ENCODE measurements around the gene UGT3A2.

The UGT3A2 gene

GRCh38 chr5:36049949-36050348 is 16.7 kb downstream of the UGT3A2 start:
- H3K36me3 ChIP-seq (ENCODE audit: insufficient read depth, low read length), result no peaks in the 10 kb centered on the region
- H3K4me2 ChIP-seq (ENCODE audit: low read depth, low read length, poor library complexity, severe bottlenecking), result no peak overlapping the region
- 0 out of 2 replicates have a peak, but pooled peaks cover 4% of the 10 kb centered on the region for H3F3A ChIP-seq (ENCODE audit: low read depth)
- H4K20me1 ChIP-seq (ENCODE audit: insufficient read depth, low read length, poor library complexity, severe bottlenecking), result no peaks in the 10 kb centered on the region
- H3K9me3 ChIP-seq (ENCODE audit: insufficient read depth, low read depth, low read length), result no peaks in the 10 kb centered on the region
- no peaks in the 10 kb centered on the region for H3K79me2 ChIP-seq (ENCODE audit: insufficient read depth, low read length)
- H3K4me3 ChIP-seq (ENCODE audit: low read length, poor library complexity, severe bottlenecking), result no peak overlapping the region
- H3K9ac ChIP-seq (ENCODE audit: low read depth, low read length, poor library complexity, severe bottlenecking), result no peak overlapping the region
- H3K27me3 ChIP-seq (ENCODE audit: insufficient read depth, low read length, poor library complexity, severe bottlenecking), result no peaks in the 10 kb centered on the region
- TF ChIP-seq CTCF (conservative IDR thresholded peaks at IDR 0.05; ENCODE audit: low read length), result no peak
- TF ChIP-seq EZH2phosphoT487 (IDR thresholded peaks at IDR 0.05; ENCODE audit: borderline replicate concordance), result no peak
- peaks cover 41% of the 10 kb centered on the region for H3K4me1 ChIP-seq (ENCODE audit: insufficient read depth, low read length, poor library complexity, severe bottlenecking)
- H3K9me2 ChIP-seq (replicated peaks; ENCODE audit: low read depth, low read length), result no peaks in the 10 kb centered on the region
- no peak overlapping the region for H2AFZ ChIP-seq (ENCODE audit: low read length)

- H3K4me3 ChIP-seq (ENCODE audit: low read length, poor library complexity, severe bottlenecking), result no peak overlapping the region
- H3K9me3 ChIP-seq (ENCODE audit: insufficient read depth, low read depth, low read length), result no peaks in the 10 kb centered on the region
- H3K27me3 ChIP-seq (ENCODE audit: insufficient read depth, low read length, poor library complexity, severe bottlenecking), result no peaks in the 10 kb centered on the region
- H2AFZ ChIP-seq (ENCODE audit: low read length), result no peak overlapping the region
- no peaks in the 10 kb centered on the region for H4K20me1 ChIP-seq (ENCODE audit: insufficient read depth, low read length, poor library complexity, severe bottlenecking)
- no peaks in the 10 kb centered on the region for H3K36me3 ChIP-seq (ENCODE audit: insufficient read depth, low read length)
- TF ChIP-seq CTCF (conservative IDR thresholded peaks at IDR 0.05; ENCODE audit: low read length) (no peak), EZH2phosphoT487 (IDR thresholded peaks at IDR 0.05; ENCODE audit: borderline replicate concordance) (no peak)
- H3K9me2 ChIP-seq (replicated peaks; ENCODE audit: low read depth, low read length), result no peaks in the 10 kb centered on the region
- H3F3A ChIP-seq (ENCODE audit: low read depth), result no peaks in the 10 kb centered on the region
- no peak overlapping the region for H3K4me2 ChIP-seq (ENCODE audit: low read depth, low read length, poor library complexity, severe bottlenecking)
- H3K79me2 ChIP-seq (ENCODE audit: insufficient read depth, low read length), result no peaks in the 10 kb centered on the region
- H3K4me1 ChIP-seq (ENCODE audit: insufficient read depth, low read length, poor library complexity, severe bottlenecking), result peaks cover 18% of the 10 kb centered on the region
- H3K9ac ChIP-seq (ENCODE audit: low read depth, low read length, poor library complexity, severe bottlenecking), result no peak overlapping the region
Measured at GRCh38 chr5:36047384-36048160, 19.1 kb downstream of the UGT3A2 start.

GRCh38 chr5:36045895-36046294 is 20.8 kb downstream of the UGT3A2 start:
- peaks cover 5% of the 10 kb centered on the region for H3K4me1 ChIP-seq (ENCODE audit: insufficient read depth, low read length, poor library complexity, severe bottlenecking)
- H4K20me1 ChIP-seq (ENCODE audit: insufficient read depth, low read length, poor library complexity, severe bottlenecking), result no peaks in the 10 kb centered on the region
- H3K9ac ChIP-seq (ENCODE audit: low read depth, low read length, poor library complexity, severe bottlenecking), result no peak overlapping the region
- no peaks in the 10 kb centered on the region for H3K9me3 ChIP-seq (ENCODE audit: insufficient read depth, low read depth, low read length)
- H3K27me3 ChIP-seq (ENCODE audit: insufficient read depth, low read length, poor library complexity, severe bottlenecking), result no peaks in the 10 kb centered on the region
- no peaks in the 10 kb centered on the region for H3F3A ChIP-seq (ENCODE audit: low read depth)
- H3K79me2 ChIP-seq (ENCODE audit: insufficient read depth, low read length), result no peaks in the 10 kb centered on the region
- H3K4me3 ChIP-seq (ENCODE audit: low read length, poor library complexity, severe bottlenecking), result no peak overlapping the region
- H3K9me2 ChIP-seq (replicated peaks; ENCODE audit: low read depth, low read length), result no peaks in the 10 kb centered on the region
- TF ChIP-seq EZH2phosphoT487 (IDR thresholded peaks at IDR 0.05; ENCODE audit: borderline replicate concordance), result no peak
- TF ChIP-seq CTCF (conservative IDR thresholded peaks at IDR 0.05; ENCODE audit: low read length), result no peak
- H3K4me2 ChIP-seq (ENCODE audit: low read depth, low read length, poor library complexity, severe bottlenecking), result no peak overlapping the region
- 0 out of 2 replicates have a peak overlapping the region, but pooled peaks have one; percentile 31 for H2AFZ ChIP-seq (ENCODE audit: low read length)
- no peaks in the 10 kb centered on the region for H3K36me3 ChIP-seq (ENCODE audit: insufficient read depth, low read length)

Measured in Loucy (cell line).